GM18867 (cell line): ENCODE results near the gene TMEM217.
A peak's percentile ranks its signal among the peaks of the same experiment; 100 is the strongest.
"Not testable (repeated sequence)": the region's sequence is repeated elsewhere in the genome, so short reads cannot be mapped to it uniquely, and the experiment has no call there.

Experiments
- ATAC-seq: cut with Tn5 transposase; IDR thresholded peaks from one replicate; pipeline ENCODE4 v1.9.1; 2021; ENCODE audit warnings: mild to moderate bottlenecking, moderate library complexity; ENCODE audit not compliant: unreplicated experiment

The TMEM217 gene

DNA sequence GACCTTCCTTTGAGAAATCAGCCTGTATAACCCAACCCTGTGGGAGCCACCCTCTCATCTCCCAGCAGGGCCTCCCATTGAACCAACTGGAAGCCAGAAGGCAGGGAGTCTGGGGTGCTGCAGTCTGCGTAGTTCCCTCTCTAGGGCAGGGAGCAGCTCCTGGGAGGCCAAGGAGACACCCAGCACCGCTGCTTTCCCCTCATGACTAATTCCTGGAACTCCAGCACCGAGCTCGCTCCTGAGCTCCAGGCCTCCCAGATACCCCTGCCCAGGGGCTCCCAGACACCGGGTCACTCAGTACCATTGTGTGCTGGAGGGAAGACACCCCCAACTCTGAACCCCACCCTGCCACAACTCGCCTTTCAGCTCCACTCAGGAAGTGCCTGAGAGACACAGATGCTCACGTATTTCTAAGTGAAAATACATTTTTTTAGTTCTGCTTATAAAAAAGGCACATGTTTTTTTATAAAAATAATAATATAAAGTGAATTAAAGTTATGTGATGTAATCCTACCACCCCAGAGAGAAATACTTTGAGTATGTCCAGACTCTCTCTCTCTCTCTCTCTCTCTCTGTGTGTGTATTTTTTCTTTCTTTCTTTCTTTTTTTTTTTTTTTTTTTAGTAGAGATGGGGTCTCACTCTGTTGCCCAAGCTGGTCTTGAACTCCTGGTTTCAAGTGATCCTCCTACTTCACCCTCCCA lies 70.5 kb downstream of the TMEM217 start:
- no peak for ATAC-seq

DNA sequence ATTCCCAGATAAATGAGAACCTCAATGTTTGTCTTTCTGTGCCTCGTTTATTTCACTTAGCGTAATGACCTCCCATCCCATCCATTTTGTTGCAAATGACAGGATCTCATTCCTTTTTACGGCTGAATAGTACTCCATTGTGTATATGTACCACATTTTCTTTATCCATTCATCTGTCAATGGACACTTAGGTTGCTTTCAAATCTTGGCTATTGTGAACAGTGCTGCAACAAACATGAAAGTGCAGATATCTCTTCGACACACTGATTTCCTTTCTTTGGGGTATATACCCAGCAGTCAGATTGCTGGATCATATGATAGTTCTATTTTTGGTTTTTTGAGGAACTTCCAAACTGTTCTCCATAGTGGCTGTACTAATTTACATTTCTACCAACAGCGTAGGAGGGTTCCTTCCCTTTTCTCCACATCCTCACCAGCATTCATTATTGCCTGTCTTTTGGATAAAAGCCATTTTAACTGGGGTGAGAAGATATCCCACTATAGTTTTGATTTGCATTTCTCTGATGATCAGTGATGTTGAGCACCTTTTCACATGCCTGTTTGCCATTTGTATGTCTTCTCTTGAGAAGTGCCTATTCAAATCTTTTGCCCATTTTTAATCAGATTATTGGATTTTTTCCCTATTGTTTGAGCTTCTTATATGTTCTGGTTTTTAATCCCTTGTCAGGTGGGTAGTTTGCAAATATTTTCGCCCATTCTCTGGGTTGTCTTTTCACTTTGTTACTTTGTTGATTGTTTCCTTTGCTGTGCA lies 71.8 kb downstream of the TMEM217 start:
- ATAC-seq = not testable (repeated sequence)

DNA sequence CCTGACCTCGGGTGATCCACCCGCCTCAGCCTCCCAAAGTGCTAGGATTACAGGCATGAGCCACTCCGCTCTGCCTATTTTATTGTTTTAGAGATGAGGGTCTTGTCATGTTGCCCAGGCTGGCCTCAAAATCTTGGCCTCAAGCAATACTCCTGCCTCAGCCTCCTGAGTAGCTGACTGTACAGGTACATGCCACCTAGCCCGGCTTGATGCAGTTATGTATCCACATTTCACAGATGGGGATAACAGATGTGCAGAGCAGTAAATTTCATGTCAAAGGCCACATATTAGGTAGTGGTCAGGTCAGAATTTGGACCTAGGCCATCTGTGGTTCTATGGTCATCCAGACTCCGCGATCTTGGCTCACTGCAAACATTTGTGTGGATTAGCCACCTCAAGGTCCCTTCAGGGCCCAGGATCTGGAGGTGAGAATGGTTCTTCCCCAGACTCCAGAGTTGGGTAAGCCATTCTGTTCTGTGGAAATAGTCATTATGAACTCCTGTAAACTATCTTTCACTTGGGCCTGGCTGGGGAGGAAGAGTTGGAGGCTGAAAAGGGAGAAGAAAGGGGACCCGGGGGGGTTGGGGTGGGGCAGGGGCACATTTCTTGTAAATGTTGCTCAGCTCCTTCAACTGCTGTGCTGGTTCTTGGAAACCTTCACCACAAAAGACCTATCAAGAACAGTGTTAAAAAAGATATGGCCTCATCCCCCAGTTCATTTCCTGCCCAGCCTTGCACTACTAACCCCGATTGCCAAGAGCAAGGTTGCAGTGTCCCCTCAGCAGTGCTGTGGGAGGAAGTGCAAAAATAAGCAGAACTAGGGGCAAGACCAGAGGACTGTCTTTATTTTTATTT lies 75.0 kb downstream of the TMEM217 start:
- no peak for ATAC-seq

DNA sequence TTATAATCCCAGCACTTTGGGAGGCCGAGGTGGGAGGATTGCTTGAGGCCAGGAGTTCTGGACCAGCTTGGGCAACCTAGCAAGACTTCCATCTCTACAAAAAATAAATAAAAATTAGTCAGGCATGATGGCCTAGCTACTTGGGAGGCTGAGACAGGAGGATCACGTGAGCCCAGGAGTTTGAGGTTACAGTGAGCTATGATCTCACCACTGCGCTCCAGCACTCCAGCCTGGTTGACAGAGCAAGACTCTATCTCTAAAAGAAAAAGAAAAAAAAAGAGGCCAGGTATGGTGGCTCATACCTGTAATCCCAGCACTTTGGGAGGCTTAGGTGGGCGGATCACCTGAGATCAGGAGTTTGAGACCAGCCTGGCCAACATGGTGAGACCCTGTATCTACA lies 77.3 kb downstream of the TMEM217 start:
- not testable (repeated sequence) for ATAC-seq

DNA sequence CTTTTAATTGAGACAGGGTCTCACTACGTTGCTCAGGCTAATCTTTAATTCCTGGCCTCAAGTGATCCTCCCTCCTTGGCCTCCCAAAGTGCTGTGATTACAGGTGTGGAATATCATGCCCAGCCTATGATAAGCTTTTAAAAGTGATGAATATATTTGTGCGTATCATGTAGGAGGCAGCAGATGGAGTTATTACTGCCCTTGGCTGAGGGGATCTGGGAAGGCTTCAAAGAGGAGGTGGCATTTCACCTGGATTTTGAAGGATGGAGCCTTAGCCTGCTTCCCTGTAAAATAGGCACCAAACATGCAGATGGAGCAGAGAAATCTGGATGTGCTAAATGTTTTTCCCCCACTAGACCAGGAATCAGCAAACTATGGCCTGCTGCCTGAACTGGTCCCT lies 77.9 kb downstream of the TMEM217 start:
- no peak for ATAC-seq

DNA sequence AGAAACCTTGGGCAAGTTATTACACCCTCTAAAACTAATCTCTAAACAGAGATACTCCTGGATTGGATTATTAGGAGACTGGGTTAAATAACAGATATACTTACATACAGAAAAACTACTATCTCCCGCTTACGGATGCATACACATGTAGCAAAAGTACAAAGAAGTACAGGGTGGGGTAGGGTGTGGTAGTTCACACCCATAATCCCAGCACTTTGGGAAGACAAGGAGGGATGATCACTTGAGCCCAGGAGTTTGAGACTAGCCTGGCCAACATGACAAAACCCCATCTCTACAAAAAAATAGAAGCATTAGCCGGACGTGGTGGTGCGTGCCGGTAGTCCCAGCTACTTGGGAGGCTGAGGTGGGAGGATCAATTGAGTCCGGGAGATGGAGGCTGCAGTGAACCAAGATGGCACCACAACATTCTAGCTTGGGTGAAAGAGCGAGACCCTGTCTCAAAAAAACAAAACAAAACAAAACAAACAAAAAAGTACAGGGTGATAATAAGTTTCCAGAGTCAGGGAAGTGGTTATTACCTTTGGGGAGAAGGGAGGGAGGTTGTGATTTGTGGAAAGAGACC lies 79.9 kb downstream of the TMEM217 start:
- ATAC-seq = no peak

DNA sequence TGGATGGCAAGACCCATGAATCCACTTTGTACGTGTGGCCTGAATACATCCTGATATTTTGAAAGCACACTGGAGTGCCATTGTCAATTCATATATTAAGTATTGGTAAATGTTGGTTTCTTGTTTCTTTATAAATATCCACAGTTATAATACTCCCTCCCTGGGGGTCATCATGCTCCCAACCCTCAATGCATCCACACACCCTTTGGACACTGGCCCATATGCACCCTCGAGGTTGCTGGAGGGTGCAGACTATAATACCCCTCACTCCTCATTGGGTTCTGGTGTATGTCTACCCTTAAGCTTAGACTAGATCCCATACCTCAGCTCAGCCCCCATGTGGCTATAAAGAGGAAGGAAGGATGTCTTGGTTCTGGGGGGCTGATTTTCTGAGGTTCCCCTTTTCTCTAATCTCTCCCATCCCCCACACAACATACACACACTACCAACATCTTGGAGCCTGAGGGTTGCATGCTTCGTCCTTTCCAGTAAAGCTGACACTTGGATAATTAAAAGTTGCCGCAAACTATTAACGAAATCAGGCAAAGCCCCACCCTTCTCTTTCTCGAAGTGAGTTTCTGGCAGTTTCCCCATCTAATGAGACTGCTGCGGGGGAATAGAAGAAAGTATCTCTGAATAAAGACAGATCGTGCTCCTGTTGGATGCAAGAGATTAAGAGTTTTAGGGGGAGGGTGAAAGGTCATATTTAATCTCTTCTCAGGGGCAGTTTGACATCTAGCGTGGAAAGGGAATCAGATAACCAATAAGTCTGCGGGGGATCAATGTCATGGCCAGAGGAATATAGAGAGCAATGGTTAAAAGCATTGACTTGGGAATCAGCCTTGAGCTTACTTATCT lies 80.6 kb downstream of the TMEM217 start:
- ATAC-seq = no peak

DNA sequence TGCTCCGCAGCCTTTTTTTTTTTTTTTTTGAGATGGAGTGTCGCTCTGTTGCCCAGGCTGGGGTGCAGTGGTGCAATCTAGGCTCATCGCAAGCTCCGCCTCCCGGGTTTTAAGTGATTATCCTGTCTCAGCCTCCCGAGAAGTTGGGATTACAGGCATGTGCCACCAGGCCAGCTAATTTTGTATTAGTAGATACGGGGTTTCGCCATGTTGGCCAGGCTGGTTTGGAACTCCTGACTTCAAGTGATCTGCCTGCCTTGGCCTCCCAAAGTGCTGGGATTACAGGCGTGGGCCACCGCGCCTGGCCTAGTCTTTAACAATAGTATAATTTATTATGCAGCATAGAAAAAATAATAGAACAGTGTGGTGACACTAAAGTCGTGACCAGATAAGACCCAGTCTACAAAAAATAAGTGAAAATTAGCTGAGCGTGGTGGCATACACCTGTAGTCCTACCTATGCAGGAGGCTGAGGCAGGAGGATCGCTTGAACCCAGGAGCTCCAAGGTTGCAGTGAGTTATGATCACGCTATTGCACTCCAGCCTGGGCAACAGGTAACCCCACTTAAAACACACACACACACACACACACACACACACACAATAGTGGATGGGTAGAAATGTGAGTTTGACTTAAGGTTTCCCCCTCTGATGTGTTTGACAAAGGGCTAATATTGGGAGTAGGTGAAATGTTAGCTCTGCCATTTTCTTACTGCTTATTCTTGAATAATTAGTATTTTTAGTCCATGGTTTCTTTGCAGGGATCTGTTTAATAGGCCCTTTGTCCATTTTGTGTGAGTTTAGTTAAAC lies 81.5 kb downstream of the TMEM217 start:
- ATAC-seq = no peak

DNA sequence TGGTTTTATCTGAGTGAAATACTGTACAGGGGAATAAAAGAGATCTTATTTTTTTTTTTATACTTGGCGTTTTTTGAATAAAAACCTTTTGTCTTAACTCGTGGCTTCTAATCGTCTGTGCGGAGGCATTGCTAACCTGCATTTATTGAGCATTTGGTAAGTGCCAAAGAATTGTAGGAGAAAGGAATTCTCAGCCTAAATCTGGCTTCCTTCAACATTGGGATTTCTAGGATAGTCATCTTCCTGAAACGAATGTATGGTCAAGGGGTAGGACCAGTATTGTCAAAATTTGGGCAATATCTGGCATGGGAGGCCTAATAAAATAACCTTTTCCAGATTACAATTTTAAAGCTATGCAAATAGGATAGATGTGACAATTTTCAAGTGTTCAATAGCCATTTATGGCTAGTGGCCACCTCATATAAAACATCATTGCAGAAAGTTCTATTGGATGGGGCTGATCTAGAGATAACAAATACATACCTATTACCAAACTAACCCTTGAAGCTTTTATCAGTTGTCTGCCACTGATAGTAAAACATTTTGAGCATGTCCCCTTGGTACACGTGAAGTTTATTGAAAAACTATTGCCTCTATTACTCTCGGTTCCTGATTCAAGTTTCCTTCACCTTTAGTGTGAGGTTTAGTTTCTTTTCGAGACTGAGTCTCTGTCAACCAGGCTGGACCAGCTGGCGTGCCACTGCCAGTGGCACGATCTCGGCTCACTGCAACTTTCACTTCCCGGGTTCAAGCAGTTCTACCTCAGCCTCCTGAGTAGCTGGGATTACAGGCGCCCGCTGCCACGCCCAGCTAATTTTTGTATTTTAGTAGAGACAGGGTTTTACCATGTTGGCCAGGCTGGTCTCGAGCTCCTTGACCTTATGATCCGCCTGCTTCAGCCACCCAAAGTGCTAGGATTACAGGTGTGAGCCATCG lies 82.3 kb downstream of the TMEM217 start:
- ATAC-seq = peak; percentile 48

DNA sequence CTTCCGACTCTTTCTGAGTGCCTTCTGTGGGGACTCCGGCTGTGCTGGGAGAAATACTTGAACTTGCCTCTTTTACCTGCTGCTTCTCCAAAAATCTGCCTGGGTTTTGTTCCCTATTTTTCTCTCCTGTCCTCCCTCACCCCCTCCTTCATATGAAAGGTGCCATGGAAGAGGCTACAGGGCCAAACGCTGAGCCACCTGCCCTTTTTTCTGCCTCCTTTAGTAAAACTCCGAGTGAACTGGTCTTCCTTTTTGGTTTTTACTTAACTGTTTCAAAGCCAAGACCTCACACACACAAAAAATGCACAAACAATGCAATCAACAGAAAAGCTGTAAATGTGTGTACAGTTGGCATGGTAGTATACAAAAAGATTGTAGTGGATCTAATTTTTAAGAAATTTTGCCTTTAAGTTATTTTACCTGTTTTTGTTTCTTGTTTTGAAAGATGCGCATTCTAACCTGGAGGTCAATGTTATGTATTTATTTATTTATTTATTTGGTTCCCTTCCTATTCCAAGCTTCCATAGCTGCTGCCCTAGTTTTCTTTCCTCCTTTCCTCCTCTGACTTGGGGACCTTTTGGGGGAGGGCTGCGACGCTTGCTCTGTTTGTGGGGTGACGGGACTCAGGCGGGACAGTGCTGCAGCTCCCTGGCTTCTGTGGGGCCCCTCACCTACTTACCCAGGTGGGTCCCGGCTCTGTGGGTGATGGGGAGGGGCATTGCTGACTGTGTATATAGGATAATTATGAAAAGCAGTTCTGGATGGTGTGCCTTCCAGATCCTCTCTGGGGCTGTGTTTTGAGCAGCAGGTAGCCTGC lies 83.2 kb downstream of the TMEM217 start:
- no peak for ATAC-seq

DNA sequence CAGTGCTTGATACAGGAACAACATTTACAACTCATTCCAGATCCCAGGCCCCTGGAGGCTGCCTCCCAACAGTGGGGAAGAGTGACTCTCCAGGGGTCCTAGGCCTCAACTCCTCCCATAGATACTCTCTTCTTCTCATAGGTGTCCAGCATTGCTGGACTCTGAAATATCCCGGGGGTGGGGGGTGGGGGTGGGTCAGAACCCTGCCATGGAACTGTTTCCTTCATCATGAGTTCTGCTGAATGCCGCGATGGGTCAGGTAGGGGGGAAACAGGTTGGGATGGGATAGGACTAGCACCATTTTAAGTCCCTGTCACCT lies 83.8 kb downstream of the TMEM217 start:
- no peak for ATAC-seq

DNA sequence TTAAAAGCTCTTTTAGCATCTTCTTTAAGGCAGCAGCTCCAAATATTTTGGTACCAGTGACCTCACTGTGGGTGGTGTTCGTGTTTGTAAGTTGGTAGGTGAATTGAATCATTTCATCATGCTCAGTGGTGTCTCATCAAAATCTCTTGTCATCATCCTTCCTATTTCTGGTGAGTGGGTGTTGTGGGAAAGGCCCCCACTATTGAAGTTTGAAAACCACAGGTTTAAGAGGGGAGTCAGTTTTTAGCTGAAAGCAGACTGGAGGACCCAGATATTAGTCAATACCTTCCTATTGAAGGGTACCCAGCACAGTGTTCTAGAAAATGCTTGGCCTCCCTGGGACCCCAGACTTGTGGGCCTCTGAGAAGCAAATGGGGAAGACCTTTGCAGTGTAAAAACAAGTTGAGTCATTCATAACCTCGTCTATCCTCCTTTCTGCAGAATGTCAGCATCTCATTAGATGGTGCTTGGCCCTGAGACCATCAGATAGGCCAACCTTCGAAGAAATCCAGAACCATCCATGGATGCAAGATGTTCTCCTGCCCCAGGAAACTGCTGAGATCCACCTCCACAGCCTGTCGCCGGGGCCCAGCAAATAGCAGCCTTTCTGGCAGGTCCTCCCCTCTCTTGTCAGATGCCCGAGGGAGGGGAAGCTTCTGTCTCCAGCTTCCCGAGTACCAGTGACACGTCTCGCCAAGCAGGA lies 84.3 kb downstream of the TMEM217 start:
- ATAC-seq = no peak

DNA sequence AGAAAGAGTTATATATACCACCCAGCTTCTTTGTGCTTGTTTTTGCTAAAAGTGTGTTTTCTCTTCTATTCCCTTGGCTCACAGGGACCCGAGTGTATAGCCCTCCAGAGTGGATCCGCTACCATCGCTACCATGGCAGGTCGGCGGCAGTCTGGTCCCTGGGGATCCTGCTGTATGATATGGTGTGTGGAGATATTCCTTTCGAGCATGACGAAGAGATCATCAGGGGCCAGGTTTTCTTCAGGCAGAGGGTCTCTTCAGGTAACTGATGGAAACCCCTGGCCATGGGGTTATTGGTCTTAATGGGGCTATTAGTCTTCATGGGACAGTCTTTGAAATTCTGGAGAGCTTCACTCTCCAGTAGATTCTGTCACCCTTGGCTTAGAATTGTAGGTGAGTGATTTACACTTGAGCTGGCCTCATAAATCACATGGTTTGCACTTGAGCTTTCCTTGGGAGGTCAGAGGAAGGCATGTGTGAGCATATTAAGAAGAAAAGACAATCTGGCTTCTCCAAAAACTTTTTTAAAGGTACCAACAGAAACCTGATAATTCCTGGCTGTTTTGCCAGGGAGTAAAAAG lies 84.9 kb downstream of the TMEM217 start:
- no peak for ATAC-seq

DNA sequence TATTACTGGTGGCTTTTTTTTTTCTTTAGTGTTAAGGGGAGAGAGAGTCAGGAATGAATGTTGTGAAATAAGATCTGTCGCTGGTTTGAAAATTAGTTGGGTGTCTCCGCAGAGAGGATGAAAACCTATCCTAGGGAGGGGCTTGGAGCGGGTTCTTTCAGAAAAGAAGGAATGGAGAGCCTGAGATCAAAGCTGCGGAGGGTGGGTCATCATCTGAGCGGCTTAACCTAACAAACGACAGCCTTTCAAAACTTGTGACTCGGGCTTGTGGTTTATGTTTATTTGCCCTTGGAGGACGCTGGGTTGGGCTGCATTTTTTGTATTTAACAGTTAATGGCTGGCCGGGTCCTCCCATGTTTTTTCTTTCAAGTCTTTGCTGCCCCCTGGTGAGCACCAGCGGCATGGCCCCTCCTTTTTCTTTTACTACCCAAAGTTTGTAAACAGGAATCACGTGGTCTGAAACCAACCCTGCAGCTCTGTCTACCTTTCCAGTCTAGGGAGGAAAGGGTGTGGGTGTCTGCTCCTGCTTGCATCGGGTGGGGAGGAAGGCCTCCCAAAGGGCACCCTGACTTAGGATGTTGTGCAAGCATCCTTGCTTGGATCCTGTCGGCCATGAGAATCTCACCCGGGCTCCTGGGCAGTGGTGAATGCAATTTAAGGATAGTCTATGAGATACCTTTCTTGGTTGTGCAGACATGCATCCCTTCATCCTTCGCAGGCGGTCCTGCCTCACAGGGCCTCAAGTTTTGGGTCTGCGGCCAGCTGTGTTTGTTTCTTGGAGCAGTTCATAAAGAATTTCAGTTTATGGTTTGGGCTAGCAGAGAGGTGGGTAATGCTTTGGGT lies 85.8 kb downstream of the TMEM217 start:
- peak; percentile 22 for ATAC-seq

DNA sequence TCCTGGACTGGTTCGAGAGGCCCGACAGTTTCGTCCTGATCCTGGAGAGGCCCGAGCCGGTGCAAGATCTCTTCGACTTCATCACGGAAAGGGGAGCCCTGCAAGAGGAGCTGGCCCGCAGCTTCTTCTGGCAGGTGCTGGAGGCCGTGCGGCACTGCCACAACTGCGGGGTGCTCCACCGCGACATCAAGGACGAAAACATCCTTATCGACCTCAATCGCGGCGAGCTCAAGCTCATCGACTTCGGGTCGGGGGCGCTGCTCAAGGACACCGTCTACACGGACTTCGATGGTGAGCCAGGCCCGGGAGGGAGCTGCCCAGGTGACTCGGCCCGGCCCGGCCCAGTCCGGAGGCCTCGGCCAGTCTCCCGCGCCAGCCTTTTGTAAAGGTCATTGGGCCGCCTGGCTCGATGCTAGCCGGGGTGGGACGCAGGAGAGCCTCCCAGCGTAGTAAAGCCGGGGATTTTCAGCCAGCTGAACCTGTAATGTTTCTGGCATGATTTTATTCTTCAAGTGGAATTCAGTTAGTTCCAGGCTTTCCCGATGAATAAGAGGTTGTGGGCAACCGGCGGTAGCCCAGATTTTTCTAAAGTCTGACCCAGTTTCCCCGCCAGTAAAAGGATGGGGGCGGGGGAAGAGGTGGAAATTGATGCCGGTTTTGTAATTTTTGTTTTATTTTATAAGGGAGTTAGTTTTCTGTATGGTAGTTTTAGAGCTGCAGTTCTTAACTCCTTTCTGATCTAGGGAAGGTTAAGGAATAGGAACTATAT lies 86.6 kb downstream of the TMEM217 start:
- no peak for ATAC-seq
